PC-3 (cell line): ENCODE results near the gene FOSB.

ENCODE experiments used
- CTCF ChIP-seq: fragments of 300-600 bp; sonication (generic); conservative IDR thresholded peaks from 2 replicates; pipeline ENCODE4 v1.5.1; 2017; ENCODE audit warnings: antibody characterized with exemption, low read depth, mild to moderate bottlenecking, low read length
- EZH2 ChIP-seq: fragments of 300-600 bp; sonication (generic); IDR thresholded peaks from one replicate; pipeline ENCODE4 v1.6.1; 2017; ENCODE audit warnings: antibody characterized with exemption, mild to moderate bottlenecking, low read length; ENCODE audit not compliant: unreplicated experiment
- EZH2phosphoT487 ChIP-seq: fragments of 300-600 bp; sonication (generic); IDR thresholded peaks from 2 replicates; pipeline ENCODE4 v1.6.1; 2018; ENCODE audit warnings: mild to moderate bottlenecking, antibody characterized with exemption, low read length, borderline replicate concordance

GRCh38 chr19:45506989-45507871, 39.4 kb downstream of the FOSB start, which contains the start of gene VASP:
- TF ChIP-seq CTCF (no peak), EZH2 (no peak), EZH2phosphoT487 (no peak)
